Kidney (tissue), 14 donors: Measurements from ENCODE around the gene CAMK2A. TPM values are rescaled to one million over a fixed set of nuclear protein-coding genes. Genes with fewer than 3 reads are reported as not detected.

ENCODE experiments used
- DNase-seq, 5 donors: peaks; one replicate each; pipeline ENCODE4 v3.0.0-alpha.2; 2013 to 2020
- FAIRE-seq: peaks from 2 replicates; lab custom pipeline; 2012; peaks lifted over from hg19 to GRCh38; lab: Jason Lieb, UNC
- H3K27ac ChIP-seq, 2 donors: one replicate each; pipeline ENCODE4 v1.7.0; 2013; ENCODE audit warnings: low read depth in 2 of 2, low read length in 2 of 2, inconsistent platforms in 1 of 2
- H3K27me3 ChIP-seq: one replicate; pipeline ENCODE4 v1.7.1; 2013; ENCODE audit warnings: low read length, inconsistent platforms; ENCODE audit not compliant: control insufficient read depth, insufficient read depth
- H3K36me3 ChIP-seq, 3 donors: one replicate each; pipeline versions ENCODE4 v1.7.0 to v1.7.1; 2013; ENCODE audit warnings: low read length in 3 of 3, control low read depth in 1 of 3, inconsistent platforms in 1 of 3; ENCODE audit not compliant: insufficient read depth in 3 of 3, control insufficient read depth in 2 of 3
- H3K4me1 ChIP-seq, 3 donors: one replicate each; pipeline versions ENCODE4 v1.7.0 to v1.7.1; 2013; ENCODE audit warnings: low read length in 3 of 3, inconsistent platforms in 1 of 3, low read depth in 1 of 3; ENCODE audit not compliant: control insufficient read depth in 2 of 3, insufficient read depth in 2 of 3
- H3K4me3 ChIP-seq, 3 donors: one replicate each; pipeline versions ENCODE4 v1.7.0 to v1.8.1; 2013; ENCODE audit warnings: low read length in 3 of 3, control low read depth in 1 of 3, inconsistent platforms in 1 of 3
- H3K9ac ChIP-seq, 3 donors: one replicate each; pipeline versions ENCODE4 v1.7.0 to v1.7.1; 2013; ENCODE audit warnings: low read length in 3 of 3, control low read depth in 1 of 3, inconsistent platforms in 1 of 3
- H3K9me3 ChIP-seq, 3 donors: one replicate each; pipeline versions ENCODE4 v1.7.0 to v1.7.1; 2013; ENCODE audit warnings: low read length in 3 of 3, control low read depth in 1 of 3, inconsistent platforms in 1 of 3; ENCODE audit not compliant: control insufficient read depth in 2 of 3, insufficient read depth in 1 of 3
- CTCF ChIP-seq: IDR thresholded peaks from 3 replicates; pipeline ENCODE4 v1.5.1; 2012; ENCODE audit warnings: mild to moderate bottlenecking, moderate library complexity, borderline replicate concordance; ENCODE audit not compliant: insufficient read depth; ENCODE audit errors: extremely low read depth
- intact Hi-C: fragments of 100-400 bp; cut with DNase I; formaldehyde crosslinking; loops from one replicate; pipeline ENCODE4 v1.11.1; 2022
- polyA plus RNA-seq: library from polyadenylated mRNA; stranded (reverse); fragments of 350-450 nt; fragmentation: Illumina TruSeq; extraction: RNeasy Lipid Tissue Mini Kit (QIAGEN cat#74804); gene quantifications from one replicate; pipeline ENCODE4 v1.2.3, GENCODE V29; 2014; ENCODE audit warnings: low read depth, low replicate concordance; ENCODE audit not compliant: insufficient read depth
- total RNA-seq: library from RNA; stranded (reverse); fragmentation: NEBNext Ultra II Directional; extraction: Animal tissue kit (Norgen Biotek cat#: 25700); gene quantifications from one replicate; pipeline ENCODE4 v1.2.1, GENCODE V29; 2021
- donor health status: control.
- donor health status: control.
- donor health status: control.
- donor health status: control.
- donor health status: control.
- donor health status: DM: yes; HTN: yes; CAD: no.
- donor health status: Normal renal cell carcinoma (clear cell type).

The CAMK2A gene
- total and polyA plus RNA-seq, 2 donors from 2014 or later = 0.28 to 0.90 TPM

- no peaks in the 10 kb centered on the region for H3K27me3 ChIP-seq
- DNase-seq (peak in 1 of 5 donors; percentile 43), FAIRE-seq (no peak)
- no peak for TF ChIP-seq CTCF
- intact Hi-C loops = no loop called here
- no peaks in the 10 kb centered on the region for H3K36me3 ChIP-seq
- H3K9me3 ChIP-seq = no peaks in the 10 kb centered on the region
- H3K27ac ChIP-seq = no peak overlapping the region
- H3K4me3 ChIP-seq = no peak overlapping the region
- H3K4me1 ChIP-seq = no peaks in the 10 kb centered on the region
- no peak overlapping the region for H3K9ac ChIP-seq
Observed at GRCh38 chr5:150204590-150204960, 85.0 kb downstream of the CAMK2A start.

- no peak overlapping the region for H3K9ac ChIP-seq
- intact Hi-C loops = no loop called here
- peak in 1 of 5 donors; percentile 58 for DNase-seq
Observed at GRCh38 chr5:150203832-150204589, 85.6 kb downstream of the CAMK2A start.

GRCh38 chr5:150202501-150202900 is 87.1 kb downstream of the CAMK2A start:
- Histone ChIP-seq H3K9ac (no peak overlapping the region), H3K9me3 (no peaks in the 10 kb centered on the region), H3K4me3 (no peak overlapping the region), H3K36me3 (no peaks in the 10 kb centered on the region), H3K27me3 (no peaks in the 10 kb centered on the region), H3K4me1 (no peaks in the 10 kb centered on the region), H3K27ac (no peak overlapping the region)
- intact Hi-C loops = no loop called here
- no peak for TF ChIP-seq CTCF
- FAIRE-seq = no peak
- DNase-seq = no peak

More at GRCh38 chr5:150203832-150204589, 85.6 kb downstream of the CAMK2A start:
- no peak for TF ChIP-seq CTCF
- no peaks in the 10 kb centered on the region for H3K9me3 ChIP-seq
- no peak for FAIRE-seq
- H3K36me3 ChIP-seq = no peaks in the 10 kb centered on the region
- H3K27me3 ChIP-seq = no peaks in the 10 kb centered on the region
- no peaks in the 10 kb centered on the region for H3K4me1 ChIP-seq
- H3K4me3 ChIP-seq = no peak overlapping the region
- no peak overlapping the region for H3K27ac ChIP-seq
